Measurements from ENCODE around the gene PADI6. TPM values are rescaled to one million over a fixed set of nuclear protein-coding genes. Genes with fewer than 3 reads are reported as not detected.

PADI6 gene
- total RNA-seq, 1 experiment from 2014 or later = not detected

DNA sequence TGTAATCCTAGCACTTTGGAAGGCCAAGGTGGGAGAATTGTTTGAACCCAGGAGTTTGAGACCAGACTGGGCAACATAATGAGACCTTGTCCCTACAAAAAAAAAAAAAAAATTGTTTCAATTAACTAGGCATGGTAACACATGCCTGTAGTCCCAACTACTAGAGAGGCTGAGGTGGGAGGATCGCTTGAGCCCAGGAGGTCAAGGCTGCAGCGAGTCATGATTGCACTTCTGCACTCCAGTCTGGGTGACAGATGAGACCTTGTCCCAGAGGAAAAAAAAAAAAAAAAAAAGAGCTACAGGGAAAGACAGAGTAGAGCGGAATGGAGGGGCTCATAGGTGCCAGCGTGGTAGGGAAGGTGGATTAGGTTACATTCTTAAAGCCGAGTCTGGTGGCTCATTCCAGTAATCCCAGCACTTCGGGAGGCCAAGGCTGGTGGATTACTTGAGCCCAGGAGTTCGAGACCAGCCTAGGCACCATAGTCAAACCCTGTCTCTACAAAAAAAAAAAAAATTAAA is 21.0 kb upstream of the PADI6 start (continued):
- TF ChIP-seq CTCF (IDR thresholded peaks at IDR 0.05 in 2 of 3, conservative IDR thresholded peaks at IDR 0.05 in 1 of 3; ENCODE audit: borderline replicate concordance in 1 of 3, insufficient read depth in 1 of 3, low read depth in 2 of 3, low read length in 2 of 3) = no peak
- no peak for TF ChIP-seq FOSL1 (IDR thresholded peaks at IDR 0.05; ENCODE audit: low read depth)
- TF ChIP-seq, protein P1, sequence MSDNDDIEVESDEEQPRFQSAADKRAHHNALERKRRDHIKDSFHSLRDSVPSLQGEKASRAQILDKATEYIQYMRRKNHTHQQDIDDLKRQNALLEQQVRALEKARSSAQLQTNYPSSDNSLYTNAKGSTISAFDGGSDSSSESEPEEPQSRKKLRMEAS (IDR thresholded peaks at IDR 0.05) = no peak
- no peak for TF ChIP-seq YY1 (IDR thresholded peaks at IDR 0.05; ENCODE audit: extremely low read depth, insufficient replicate concordance, low read depth, low read length)
- no peak for TF ChIP-seq EGR1 (IDR thresholded peaks at IDR 0.05; ENCODE audit: low read depth)
- TF ChIP-seq POLR2A (IDR thresholded peaks at IDR 0.05; ENCODE audit: borderline replicate concordance, extremely low read depth, insufficient read depth, insufficient read length) = no peak

GRCh38 chr1:17351598-17352324 is 20.2 kb upstream of the PADI6 start:
- no TSS peak for BruUV-seq (replicated peaks)
- DNase-seq (ENCODE audit: low read depth, low spot score) = no peak
- no peak overlapping the region for H3K4me3 ChIP-seq (replicated peaks in 1 of 2; ENCODE audit: low read depth in 1 of 2, low read length in 2 of 2)
- TF ChIP-seq CTCF (IDR thresholded peaks at IDR 0.05 in 2 of 3, conservative IDR thresholded peaks at IDR 0.05 in 1 of 3; ENCODE audit: borderline replicate concordance in 1 of 3, insufficient read depth in 1 of 3, low read depth in 2 of 3, low read length in 2 of 3) (no peak), EGR1 (IDR thresholded peaks at IDR 0.05; ENCODE audit: low read depth) (no peak), TCF7L2 (IDR thresholded peaks at IDR 0.05; ENCODE audit: borderline replicate concordance, extremely low read depth, insufficient read depth, insufficient read length) (no peak), ELF1 (IDR thresholded peaks at IDR 0.05; ENCODE audit: borderline replicate concordance, low read depth) (no peak), POLR2A (IDR thresholded peaks at IDR 0.05; ENCODE audit: borderline replicate concordance, extremely low read depth, insufficient read depth, insufficient read length) (no peak), CBX3 (IDR thresholded peaks at IDR 0.05; ENCODE audit: low read depth) (no peak), YY1 (IDR thresholded peaks at IDR 0.05; ENCODE audit: extremely low read depth, insufficient replicate concordance, low read depth, low read length) (no peak), FOSL1 (IDR thresholded peaks at IDR 0.05; ENCODE audit: low read depth) (no peak), CEBPB (IDR thresholded peaks at IDR 0.05; ENCODE audit: low read depth) (no peak), ZNF274 (IDR thresholded peaks at IDR 0.05; ENCODE audit: low read depth, low read length) (no peak)
- TF ChIP-seq, protein P1 (IDR thresholded peaks at IDR 0.05) = no peak
- H3K9me2 ChIP-seq (ENCODE audit: insufficient read depth) = no peaks in the 10 kb centered on the region
- H4K20me1 ChIP-seq (ENCODE audit: insufficient read depth) = no peaks in the 10 kb centered on the region
- ATAC-seq = no peak
- ChIA-PET RAD21 (ENCODE audit: low non-redundant PET in 1 of 2, low total read pairs in 2 of 2, uncharacterized antibody in 2 of 2, unreplicated experiment in 2 of 2) (no interaction called here), POLR2A (interaction anchor here (0.9 kb wide), 1 partner anchor 83 kb away, joined by 3 read pairs; no protein-coding TSS in a partner anchor), CTCF (no interaction called here)
- H3K4me1 ChIP-seq (ENCODE audit: control insufficient read depth in 1 of 2, insufficient read depth in 2 of 2, low read length in 2 of 2) = peaks cover 11 to 21% of the 10 kb centered on the region in 2 experiments
- H3K4me2 ChIP-seq (ENCODE audit: low read length) = no peak overlapping the region
- intact Hi-C loops (cut with micrococcal nuclease) = no loop called here
- H3K9ac ChIP-seq (ENCODE audit: low read length) = no peak overlapping the region
- no peaks in the 10 kb centered on the region for H3K9me3 ChIP-seq (ENCODE audit: control insufficient read depth in 1 of 2, insufficient read depth in 1 of 2, low read depth in 1 of 2, low read length in 2 of 2)
- no peaks in the 10 kb centered on the region for H3K36me3 ChIP-seq (ENCODE audit: control insufficient read depth in 1 of 2, insufficient read depth in 2 of 2, low read length in 2 of 2)
- H3K27me3 ChIP-seq (ENCODE audit: insufficient read depth, low read length) = no peaks in the 10 kb centered on the region
- no peak overlapping the region for H3K27ac ChIP-seq (ENCODE audit: low read depth, low read length)
- H3K79me2 ChIP-seq (ENCODE audit: insufficient read depth, low read length) = no peaks in the 10 kb centered on the region
- no peak overlapping the region for H2AFZ ChIP-seq (ENCODE audit: low read depth, low read length, poor library complexity, severe bottlenecking)

All from HCT116 (cell line).